Measurements from ENCODE around the gene MAPK6.
"Not testable (repeated sequence)": the region's sequence is repeated elsewhere in the genome, so short reads cannot be mapped to it uniquely, and the experiment has no call there.

The MAPK6 gene

DNA sequence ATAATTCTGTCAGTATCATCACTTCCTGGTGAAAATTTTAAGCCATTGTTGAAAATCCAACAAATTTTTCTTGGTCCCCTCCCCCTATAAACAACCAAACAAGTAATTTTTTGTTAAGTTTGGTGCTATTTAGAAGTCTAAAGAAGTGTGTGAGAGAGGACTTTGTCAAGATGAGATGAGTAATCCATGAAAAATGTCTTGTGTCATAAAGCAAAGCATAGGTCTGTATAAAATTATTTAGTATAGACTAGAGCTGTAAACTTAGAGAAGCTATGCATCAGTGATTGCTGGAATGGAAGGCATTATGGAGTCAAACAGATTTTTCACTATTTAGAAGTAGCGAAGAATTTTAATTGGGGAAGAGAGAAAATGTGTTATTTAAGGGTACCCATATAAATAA, 31.4 kb downstream of the MAPK6 start:
- DNase-seq = no peak

DNA sequence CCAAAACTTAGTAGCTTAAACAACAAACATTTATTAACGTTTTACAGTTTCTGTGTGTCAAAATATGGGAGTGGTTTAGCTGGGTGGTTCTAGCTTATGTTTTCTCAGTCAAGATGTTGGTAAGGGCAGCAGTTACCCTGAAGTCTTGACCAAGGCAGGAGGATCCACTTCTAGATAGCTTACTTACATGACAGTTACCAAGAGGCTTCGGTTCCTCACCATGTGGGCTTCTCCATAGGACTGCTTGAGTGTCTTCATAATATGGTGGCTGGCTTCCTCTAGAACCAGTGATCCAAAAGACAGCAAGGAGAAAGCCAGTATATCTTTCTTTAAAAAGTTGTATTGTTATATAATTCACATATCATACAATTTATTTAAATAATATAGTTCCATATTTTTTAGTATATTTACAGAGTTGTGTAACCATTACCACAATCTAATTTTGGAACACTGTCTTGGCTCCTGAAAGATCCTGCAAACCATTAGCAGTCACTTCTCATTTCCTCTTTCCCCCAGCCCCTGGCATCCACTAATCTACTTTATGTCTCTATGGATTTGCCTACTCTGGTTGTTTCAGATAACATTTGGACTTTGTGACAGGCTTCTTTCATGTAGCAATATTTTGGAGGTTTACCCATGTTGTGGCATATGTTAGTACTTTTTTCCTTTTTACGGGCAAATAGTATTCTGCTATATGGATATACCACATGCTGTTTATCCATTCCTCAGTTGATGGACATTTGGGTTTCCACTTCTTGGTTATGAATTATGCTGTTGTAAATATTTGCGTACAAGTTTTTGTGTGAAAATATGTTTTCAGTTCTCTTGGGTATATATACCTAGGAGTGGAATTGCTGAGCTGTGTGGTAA, 33.3 kb downstream of the MAPK6 start:
- DNase-seq = no peak

DNA sequence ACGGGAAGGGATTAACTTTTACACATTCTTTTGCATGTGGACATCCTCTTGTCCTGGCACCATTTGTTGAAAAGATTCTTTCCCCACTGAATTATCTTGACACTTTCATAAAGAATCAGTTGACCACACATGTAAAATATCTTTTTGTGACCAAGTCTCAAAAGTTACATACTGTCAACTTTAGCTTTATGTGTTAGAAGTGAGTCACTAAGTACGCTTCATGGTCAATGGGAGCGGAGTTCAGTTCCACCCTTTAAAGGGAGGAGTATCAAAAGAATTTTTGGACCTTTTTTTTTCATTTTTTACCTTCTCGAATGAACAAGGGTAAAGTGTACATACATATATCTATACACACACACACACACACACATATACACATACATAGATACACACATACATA, 35.4 kb downstream of the MAPK6 start:
- no peak for DNase-seq

GRCh38 chr15:52054858-52055257, 35.8 kb downstream of the MAPK6 start:
- not testable (repeated sequence) for DNase-seq

GRCh38 chr15:52056001-52056400, 37.0 kb downstream of the MAPK6 start:
- DNase-seq = no peak

DNA sequence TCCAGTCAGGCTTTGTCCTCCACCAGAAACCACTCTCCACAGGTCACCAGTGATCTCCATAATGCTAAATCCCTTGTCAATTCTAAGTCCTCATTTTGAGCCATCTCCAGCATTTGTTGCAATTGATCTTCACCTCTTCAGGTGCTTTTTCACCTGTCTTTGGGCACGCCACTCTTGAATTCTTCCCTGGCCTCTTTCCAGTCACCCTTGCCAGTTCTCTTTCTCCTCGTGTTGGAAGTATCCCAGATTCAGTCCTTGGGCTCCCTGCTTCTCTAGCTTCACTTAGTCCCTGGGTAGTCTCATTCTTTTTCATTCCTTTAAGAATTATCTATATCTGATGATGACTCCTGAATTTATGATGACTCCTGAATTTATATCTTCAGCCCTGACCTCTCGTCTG, 37.5 kb downstream of the MAPK6 start:
- no peak for DNase-seq

DNA sequence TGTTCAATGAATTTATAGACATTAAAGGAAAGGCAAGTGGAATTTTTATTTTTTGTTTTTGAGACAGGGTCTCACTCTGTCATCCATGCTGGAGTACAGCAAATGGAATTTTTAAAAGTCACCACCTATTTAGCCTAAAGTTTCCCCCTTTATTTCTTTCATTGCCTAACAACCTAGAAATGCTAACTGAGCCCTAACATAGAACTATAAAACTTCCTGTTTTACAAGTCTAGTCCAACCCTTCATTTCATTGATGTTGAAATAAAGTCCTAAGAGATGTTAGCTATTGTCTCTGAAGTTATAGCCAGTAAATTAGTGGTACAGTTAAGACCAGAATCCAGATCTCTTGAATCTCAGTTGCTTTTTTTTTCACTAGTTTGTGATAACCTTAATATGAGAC, 39.0 kb downstream of the MAPK6 start:
- no peak for DNase-seq

GRCh38 chr15:52060501-52060900, 41.5 kb downstream of the MAPK6 start:
- DNase-seq = no peak

DNA sequence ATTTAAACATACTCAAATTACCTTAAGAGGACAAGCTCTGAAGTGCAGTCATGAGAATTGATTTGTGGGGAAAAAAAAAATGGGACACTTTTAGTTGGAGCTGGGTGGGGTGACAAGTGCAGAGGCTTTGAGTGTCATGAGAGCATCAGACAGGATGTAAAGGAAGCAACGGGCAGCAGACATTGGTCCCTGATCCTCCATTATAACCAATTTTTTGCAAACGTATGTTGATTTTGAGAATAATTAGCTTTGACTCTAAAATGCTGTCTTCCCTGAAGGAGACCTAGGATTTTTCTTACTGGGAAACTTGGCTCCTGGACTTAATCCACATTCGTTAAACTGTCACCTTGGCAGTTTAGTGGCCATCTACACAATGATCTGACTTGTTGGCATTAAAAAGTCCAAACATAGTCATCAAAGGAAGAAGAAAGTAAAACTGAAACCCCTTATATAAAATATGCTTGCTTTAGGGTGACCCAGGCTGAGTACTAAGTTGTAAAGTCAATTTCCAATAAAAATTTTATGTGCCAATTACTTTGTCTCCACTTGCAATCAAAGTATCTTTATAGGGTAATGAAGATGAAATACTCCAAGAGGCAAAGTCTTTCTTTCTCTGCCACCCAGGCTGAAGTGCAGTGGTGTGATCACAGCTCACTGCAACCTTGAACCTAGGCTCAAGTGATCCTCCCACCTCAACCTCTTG, 48.0 kb downstream of the MAPK6 start:
- no peak for DNase-seq

GRCh38 chr15:52067545-52067926, 48.5 kb downstream of the MAPK6 start:
- DNase-seq = no peak

- no peak for DNase-seq
Measured at GRCh38 chr15:52068004-52068615, 49.1 kb downstream of the MAPK6 start.

- no peak for DNase-seq
Measured at GRCh38 chr15:52069559-52069958, 50.5 kb downstream of the MAPK6 start.

- DNase-seq = no peak
Measured at GRCh38 chr15:52071570-52071969, 52.6 kb downstream of the MAPK6 start.

DNA sequence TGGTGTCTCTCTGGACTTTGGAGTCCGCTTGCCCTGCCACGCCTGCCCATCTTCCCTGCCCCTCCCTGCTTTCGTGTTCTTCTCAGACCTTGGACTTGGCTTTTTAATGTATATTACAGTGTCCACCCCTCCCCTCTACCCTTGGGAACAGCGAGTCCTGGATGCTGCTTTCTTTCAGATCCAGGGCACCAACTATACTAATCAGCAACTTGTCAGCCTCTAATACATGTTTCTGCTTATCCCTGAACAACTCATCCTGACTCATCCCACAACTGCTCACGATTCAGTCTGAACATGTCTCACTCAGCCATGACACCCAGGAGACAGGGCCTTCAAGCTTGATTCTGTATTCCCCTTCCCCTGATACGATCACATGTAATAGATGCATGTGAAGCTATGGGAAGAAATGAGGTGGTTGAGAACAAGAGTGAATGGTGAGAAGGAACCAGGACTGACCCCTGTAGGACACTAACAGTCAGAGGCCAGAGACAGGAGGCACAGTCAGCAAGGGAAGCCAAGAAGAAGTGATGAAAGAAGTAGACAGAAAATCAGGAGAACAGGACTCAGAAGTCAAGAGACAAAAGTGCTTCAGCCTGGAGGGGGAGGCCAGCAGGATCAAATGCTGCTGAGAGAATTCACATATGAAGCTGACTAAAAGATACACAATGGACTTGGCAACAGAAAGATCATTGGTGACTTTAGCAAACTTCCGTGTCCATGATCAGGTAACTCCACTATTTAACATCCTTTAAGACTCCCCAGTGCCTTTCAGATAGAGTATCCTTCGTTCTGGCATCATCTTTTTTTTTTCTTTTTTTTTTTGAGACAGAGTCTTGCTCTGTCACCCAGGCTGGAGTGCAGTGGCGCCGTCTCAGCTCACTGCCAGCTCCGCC, 58.1 kb downstream of the MAPK6 start:
- DNase-seq = no peak

DNA sequence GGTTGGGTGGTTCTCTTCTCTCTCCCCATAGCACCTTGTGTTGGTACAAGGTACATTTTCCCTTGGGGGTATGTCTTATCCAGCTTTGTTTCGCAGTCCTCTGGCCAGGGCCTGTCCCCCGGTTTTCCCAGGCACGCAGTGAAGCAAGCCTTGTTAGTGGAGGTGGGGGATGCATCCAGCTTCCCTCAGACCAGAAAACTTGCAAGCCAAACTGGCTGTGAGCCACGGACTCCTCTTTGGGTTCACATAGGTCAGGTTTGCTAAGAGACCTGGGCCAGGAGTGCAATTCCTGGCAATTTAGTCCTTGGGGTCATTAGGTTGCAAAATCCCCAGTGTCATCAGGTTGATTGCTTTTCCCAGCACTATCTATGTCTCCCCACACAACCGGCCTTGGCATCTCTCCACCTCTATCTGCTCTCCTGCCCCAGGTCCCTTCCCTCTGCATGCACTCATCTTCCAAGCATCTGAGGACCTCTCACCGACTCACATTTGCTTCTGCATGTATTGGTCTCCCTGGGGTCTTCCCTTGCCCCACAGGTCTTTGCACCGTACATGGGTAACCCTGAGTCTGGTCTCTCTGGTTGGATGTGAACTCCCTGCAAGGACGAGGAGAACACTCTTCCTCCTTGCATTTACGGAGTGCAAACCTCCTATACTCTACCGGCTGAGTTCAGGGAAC, 59.3 kb downstream of the MAPK6 start:
- DNase-seq = no peak

- DNase-seq = peak; percentile 31
Measured at GRCh38 chr15:52078876-52079700, 60.1 kb downstream of the MAPK6 start.

- no peak for DNase-seq
Measured at GRCh38 chr15:52080031-52080430, 61.0 kb downstream of the MAPK6 start.

GRCh38 chr15:52080706-52081392, 61.8 kb downstream of the MAPK6 start:
- DNase-seq = no peak

- DNase-seq = no peak
Measured at GRCh38 chr15:52082197-52083036, 63.4 kb downstream of the MAPK6 start.

DNA sequence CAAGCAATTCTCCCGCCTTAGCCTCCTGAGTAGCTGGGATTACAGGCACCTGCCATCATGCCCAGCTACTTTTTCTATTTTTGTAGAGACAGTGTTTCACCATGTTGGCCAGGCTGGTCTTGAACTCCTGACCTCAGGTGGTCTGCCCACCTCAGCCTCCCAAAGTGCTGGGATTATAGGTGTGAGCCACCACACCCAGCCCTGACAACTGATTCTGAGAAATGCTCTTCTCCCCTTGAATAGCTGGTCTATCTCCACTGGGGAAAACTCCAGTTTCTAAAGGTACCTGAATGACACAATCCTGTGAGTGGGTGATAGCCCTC, 64.0 kb downstream of the MAPK6 start:
- not testable (repeated sequence) for DNase-seq

Data from NCI-H1105 (cell line).